Thyroid gland (tissue), 4 donors: Measurements from ENCODE around the gene CKAP4.

Experiments
- CTCF ChIP-seq, 6 experiments: fragments of 200-600 bp in 3 of 6; fragments of 450-650 bp in 3 of 6; sonication (generic) in 3 of 6; IDR thresholded peaks; one replicate each; pipeline ENCODE4 v1.5.1; 2016 to 2019; ENCODE audit warnings: antibody characterized with exemption in 6 of 6, mild to moderate bottlenecking in 2 of 6, inconsistent platforms in 1 of 6, moderate library complexity in 1 of 6
- POLR2A ChIP-seq, 2 donors: fragments of 450-650 bp; IDR thresholded peaks; one replicate each; pipeline ENCODE4 v1.6.1; 2017; ENCODE audit warnings: antibody characterized with exemption in 2 of 2, mild to moderate bottlenecking in 2 of 2, moderate library complexity in 1 of 2

- TF ChIP-seq CTCF (IDR thresholded peaks at IDR 0.05) (no peak), POLR2A (IDR thresholded peaks at IDR 0.05) (no peak)
Observed at GRCh38 chr12:106245767-106246166, 2.1 kb downstream of the CKAP4 start.
